ENCODE data around the gene NAGK. TPM values are rescaled to one million over a fixed set of nuclear protein-coding genes. Genes with fewer than 3 reads are reported as not detected.

The NAGK gene
- total and polyA plus RNA-seq, 2 of the 8 experiments (the other 6 are each of a cell fraction or from before 2014, with no cell fraction given): 57.9 to 59.9 TPM

DNA sequence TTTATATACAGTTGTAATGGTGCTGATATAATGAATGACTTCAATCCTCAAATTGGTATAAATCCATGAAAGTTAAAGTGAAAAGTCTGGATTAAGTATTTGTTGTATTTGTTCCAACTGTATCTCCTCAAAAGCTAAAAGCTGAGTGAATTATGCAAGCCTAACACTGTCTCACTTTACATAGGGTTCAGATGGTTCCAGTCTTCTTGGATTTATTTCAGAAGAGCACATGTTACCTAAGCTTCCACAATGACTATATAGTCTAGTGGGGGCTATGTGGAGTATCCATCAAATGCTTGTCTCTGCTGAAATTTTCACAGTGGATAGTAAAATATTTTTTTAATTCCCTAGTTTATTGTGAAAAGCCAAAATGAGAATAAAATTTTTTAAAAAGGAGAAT, 48.6 kb downstream of the NAGK start:
- Histone ChIP-seq H3K23ac (ENCODE audit: insufficient read length) (no peak overlapping the region), H3K4me1 (replicated peaks in 1 of 4; ENCODE audit: control insufficient read depth in 3 of 4, insufficient read depth in 4 of 4, low read length in 3 of 4) (no peaks in the 10 kb centered on the region; a peak in 1 of 7 replicates), H3K27ac (ENCODE audit: low read depth, low read length) (no peak overlapping the region), H4K5ac (ENCODE audit: insufficient read length, low read depth, low read length) (no peak overlapping the region), H3K14ac (ENCODE audit: insufficient read length) (no peak overlapping the region), H3K23me2 (ENCODE audit: low read depth, low read length) (no peaks in the 10 kb centered on the region), H3K79me1 (ENCODE audit: low read depth, low read length) (no peaks in the 10 kb centered on the region), H3K36me3 (ENCODE audit: control insufficient read depth in 2 of 4, insufficient read depth in 4 of 4, low read length in 3 of 4) (peaks cover 0 to 9% (median 0%) of the 10 kb centered on the region in 4 experiments; a peak in 2 of 8 replicates), H2AFZ (ENCODE audit: low read length) (no peak overlapping the region), H2BK15ac (ENCODE audit: low read length) (no peak overlapping the region), H3K27me3 (replicated peaks in 1 of 4; ENCODE audit: control insufficient read depth in 3 of 4, extremely low read depth in 1 of 4, insufficient read depth in 3 of 4, low read length in 3 of 4) (no peaks in the 10 kb centered on the region), H3K4me2 (ENCODE audit: insufficient read depth in 1 of 2, low read depth in 2 of 2, low read length in 2 of 2) (no peak overlapping the region), H2BK12ac (ENCODE audit: low read depth, low read length) (no peak overlapping the region), H4K20me1 (replicated peaks in 1 of 2; ENCODE audit: control insufficient read depth in 1 of 2, insufficient read depth in 2 of 2, low read length in 2 of 2) (peaks cover 0 to 7% of the 10 kb centered on the region in 2 experiments), H3K9me3 (ENCODE audit: insufficient read depth in 2 of 2, low read depth in 1 of 2, low read length in 1 of 2) (no peaks in the 10 kb centered on the region), H3K4me3 (ENCODE audit: extremely low read depth in 1 of 4, insufficient read depth in 2 of 4, low read depth in 3 of 4, low read length in 4 of 4) (no peak overlapping the region), H3K9ac (replicated peaks in 1 of 4; ENCODE audit: extremely low read depth in 1 of 4, low read depth in 3 of 4, low read length in 3 of 4) (no peak overlapping the region), H4K8ac (ENCODE audit: extremely low read depth, insufficient read depth, low read length) (no peak overlapping the region), H2BK5ac (ENCODE audit: low read depth, low read length) (no peak overlapping the region), H2BK120ac (replicated peaks; ENCODE audit: low read depth, low read length) (no peak overlapping the region), H2BK20ac (ENCODE audit: low read length) (no peak overlapping the region), H3K4ac (replicated peaks; ENCODE audit: insufficient read length, low read depth, low read length) (no peak overlapping the region), H4K91ac (replicated peaks; ENCODE audit: insufficient read length, low read length) (no peak overlapping the region), H3K18ac (ENCODE audit: extremely low read depth, low read length) (no peak overlapping the region), H2AK5ac (ENCODE audit: low read depth, low read length) (no peak overlapping the region), H3K56ac (replicated peaks; ENCODE audit: insufficient read length, low read depth, low read length) (no peak overlapping the region), H3K79me2 (ENCODE audit: control insufficient read depth in 1 of 2, insufficient read depth in 2 of 2, low read length in 2 of 2) (no peaks in the 10 kb centered on the region)
- FAIRE-seq (no peak), DNase-seq (ENCODE audit: low read depth in 1 of 2, low spot score in 2 of 2) (no peak)
- ChIA-PET POLR2A (ENCODE audit: partially characterized antibody) (interaction anchor here (1.0 to 1.9 kb wide), 4 partner anchors 10 to 110 kb away, joined by 3 to 8 read pairs (median 4); partner anchors contain the start of gene MPHOSPH10), CTCF (ENCODE audit: partially characterized antibody) (interaction anchor here (0.7 to 1.1 kb wide), 2 partner anchors 13 to 46 kb away, joined by 3 read pairs; no protein-coding TSS in a partner anchor)
- TF ChIP-seq BCL11A (IDR thresholded peaks at IDR 0.05; ENCODE audit: low read depth in 2 of 2, low read length in 2 of 2): no peak
- no peak for TF ChIP-seq CREB1 (IDR thresholded peaks at IDR 0.05)
- TF ChIP-seq TBP (IDR thresholded peaks at IDR 0.05; ENCODE audit: low read depth, low read length): no peak
- TF ChIP-seq NRF1 (IDR thresholded peaks at IDR 0.05; ENCODE audit: low read depth, low read length): no peak
- TF ChIP-seq KDM1A (IDR thresholded peaks at IDR 0.05; ENCODE audit: borderline replicate concordance, low read length): no peak
- TF ChIP-seq NANOG (IDR thresholded peaks at IDR 0.05; ENCODE audit: insufficient read depth, low read depth, low read length, poor library complexity, severe bottlenecking): no peak
- no peak for TF ChIP-seq EP300 (IDR thresholded peaks at IDR 0.05; ENCODE audit: borderline replicate concordance in 1 of 2, low read depth in 2 of 2, low read length in 2 of 2)

All from H1 (cell line).